Measurements from ENCODE around the gene EXTL2.

DNA sequence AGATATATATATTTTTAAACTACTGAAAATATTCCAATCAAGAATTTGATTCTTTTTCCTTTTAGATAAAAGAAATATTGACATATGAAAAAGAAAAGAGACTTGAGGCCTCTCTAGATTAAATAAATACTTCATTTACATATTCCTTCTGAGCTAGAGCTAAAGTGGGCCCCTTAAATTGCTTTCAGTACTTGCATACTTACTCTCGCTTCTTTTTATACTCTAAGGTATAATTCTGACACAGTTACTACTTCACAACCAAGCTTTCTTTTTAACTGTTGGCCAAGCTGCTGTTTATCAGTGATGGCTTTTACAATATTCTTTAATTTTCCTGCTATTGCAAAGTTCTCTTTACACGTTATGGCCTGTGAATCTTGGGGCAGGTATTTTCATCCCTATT is 24.6 kb downstream of the EXTL2 start:
- TF ChIP-seq SP2 (IDR thresholded peaks at IDR 0.05; ENCODE audit: extremely low read depth, low read depth, low read length, poor library complexity, severe bottlenecking), result no peak
- TF ChIP-seq, protein P1, sequence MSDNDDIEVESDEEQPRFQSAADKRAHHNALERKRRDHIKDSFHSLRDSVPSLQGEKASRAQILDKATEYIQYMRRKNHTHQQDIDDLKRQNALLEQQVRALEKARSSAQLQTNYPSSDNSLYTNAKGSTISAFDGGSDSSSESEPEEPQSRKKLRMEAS (CRISPR knock-in tag; IDR thresholded peaks at IDR 0.05), result no peak
- no peak for TF ChIP-seq MEF2A (IDR thresholded peaks at IDR 0.05; ENCODE audit: control insufficient read depth, low read depth, low read length)
- TF ChIP-seq, protein P2, sequence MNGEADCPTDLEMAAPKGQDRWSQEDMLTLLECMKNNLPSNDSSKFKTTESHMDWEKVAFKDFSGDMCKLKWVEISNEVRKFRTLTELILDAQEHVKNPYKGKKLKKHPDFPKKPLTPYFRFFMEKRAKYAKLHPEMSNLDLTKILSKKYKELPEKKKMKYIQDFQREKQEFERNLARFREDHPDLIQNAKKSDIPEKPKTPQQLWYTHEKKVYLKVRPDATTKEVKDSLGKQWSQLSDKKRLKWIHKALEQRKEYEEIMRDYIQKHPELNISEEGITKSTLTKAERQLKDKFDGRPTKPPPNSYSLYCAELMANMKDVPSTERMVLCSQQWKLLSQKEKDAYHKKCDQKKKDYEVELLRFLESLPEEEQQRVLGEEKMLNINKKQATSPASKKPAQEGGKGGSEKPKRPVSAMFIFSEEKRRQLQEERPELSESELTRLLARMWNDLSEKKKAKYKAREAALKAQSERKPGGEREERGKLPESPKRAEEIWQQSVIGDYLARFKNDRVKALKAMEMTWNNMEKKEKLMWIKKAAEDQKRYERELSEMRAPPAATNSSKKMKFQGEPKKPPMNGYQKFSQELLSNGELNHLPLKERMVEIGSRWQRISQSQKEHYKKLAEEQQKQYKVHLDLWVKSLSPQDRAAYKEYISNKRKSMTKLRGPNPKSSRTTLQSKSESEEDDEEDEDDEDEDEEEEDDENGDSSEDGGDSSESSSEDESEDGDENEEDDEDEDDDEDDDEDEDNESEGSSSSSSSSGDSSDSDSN (IDR thresholded peaks at IDR 0.05; ENCODE audit: borderline replicate concordance in 1 of 2, low read depth in 2 of 2, low read length in 2 of 2), result no peak
- TF ChIP-seq, protein P3, sequence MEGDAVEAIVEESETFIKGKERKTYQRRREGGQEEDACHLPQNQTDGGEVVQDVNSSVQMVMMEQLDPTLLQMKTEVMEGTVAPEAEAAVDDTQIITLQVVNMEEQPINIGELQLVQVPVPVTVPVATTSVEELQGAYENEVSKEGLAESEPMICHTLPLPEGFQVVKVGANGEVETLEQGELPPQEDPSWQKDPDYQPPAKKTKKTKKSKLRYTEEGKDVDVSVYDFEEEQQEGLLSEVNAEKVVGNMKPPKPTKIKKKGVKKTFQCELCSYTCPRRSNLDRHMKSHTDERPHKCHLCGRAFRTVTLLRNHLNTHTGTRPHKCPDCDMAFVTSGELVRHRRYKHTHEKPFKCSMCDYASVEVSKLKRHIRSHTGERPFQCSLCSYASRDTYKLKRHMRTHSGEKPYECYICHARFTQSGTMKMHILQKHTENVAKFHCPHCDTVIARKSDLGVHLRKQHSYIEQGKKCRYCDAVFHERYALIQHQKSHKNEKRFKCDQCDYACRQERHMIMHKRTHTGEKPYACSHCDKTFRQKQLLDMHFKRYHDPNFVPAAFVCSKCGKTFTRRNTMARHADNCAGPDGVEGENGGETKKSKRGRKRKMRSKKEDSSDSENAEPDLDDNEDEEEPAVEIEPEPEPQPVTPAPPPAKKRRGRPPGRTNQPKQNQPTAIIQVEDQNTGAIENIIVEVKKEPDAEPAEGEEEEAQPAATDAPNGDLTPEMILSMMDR (IDR thresholded peaks at IDR 0.05 in 2 of 3, conservative IDR thresholded peaks at IDR 0.05 in 1 of 3; ENCODE audit: insufficient read depth in 2 of 3, low read depth in 1 of 3, low read length in 3 of 3), result no peak
- no peak for TF ChIP-seq NELFE (IDR thresholded peaks at IDR 0.05; ENCODE audit: insufficient read depth, insufficient read length)
- TF ChIP-seq, protein P4, sequence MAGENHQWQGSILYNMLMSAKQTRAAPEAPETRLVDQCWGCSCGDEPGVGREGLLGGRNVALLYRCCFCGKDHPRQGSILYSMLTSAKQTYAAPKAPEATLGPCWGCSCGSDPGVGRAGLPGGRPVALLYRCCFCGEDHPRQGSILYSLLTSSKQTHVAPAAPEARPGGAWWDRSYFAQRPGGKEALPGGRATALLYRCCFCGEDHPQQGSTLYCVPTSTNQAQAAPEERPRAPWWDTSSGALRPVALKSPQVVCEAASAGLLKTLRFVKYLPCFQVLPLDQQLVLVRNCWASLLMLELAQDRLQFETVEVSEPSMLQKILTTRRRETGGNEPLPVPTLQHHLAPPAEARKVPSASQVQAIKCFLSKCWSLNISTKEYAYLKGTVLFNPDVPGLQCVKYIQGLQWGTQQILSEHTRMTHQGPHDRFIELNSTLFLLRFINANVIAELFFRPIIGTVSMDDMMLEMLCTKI (IDR thresholded peaks at IDR 0.05; ENCODE audit: partially characterized antibody), result no peak
- no peak for TF ChIP-seq HMG20A (CRISPR knock-in tag; conservative IDR thresholded peaks at IDR 0.05)
- TF ChIP-seq ZNF143 (CRISPR knock-in tag; IDR thresholded peaks at IDR 0.05), result no peak
- no peak for TF ChIP-seq EHMT2 (IDR thresholded peaks at IDR 0.05)
- TF ChIP-seq, protein P5, sequence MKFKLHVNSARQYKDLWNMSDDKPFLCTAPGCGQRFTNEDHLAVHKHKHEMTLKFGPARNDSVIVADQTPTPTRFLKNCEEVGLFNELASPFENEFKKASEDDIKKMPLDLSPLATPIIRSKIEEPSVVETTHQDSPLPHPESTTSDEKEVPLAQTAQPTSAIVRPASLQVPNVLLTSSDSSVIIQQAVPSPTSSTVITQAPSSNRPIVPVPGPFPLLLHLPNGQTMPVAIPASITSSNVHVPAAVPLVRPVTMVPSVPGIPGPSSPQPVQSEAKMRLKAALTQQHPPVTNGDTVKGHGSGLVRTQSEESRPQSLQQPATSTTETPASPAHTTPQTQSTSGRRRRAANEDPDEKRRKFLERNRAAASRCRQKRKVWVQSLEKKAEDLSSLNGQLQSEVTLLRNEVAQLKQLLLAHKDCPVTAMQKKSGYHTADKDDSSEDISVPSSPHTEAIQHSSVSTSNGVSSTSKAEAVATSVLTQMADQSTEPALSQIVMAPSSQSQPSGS (CRISPR knock-in tag; IDR thresholded peaks at IDR 0.05), result no peak
- TF ChIP-seq CREB1 (IDR thresholded peaks at IDR 0.05), result no peak
- no peak for TF ChIP-seq CREB1 (CRISPR knock-in tag; IDR thresholded peaks at IDR 0.05)
- no peak for TF ChIP-seq MAFG (tag; conservative IDR thresholded peaks at IDR 0.05)
